Measurements from ENCODE around the gene KRT23. TPM values are rescaled to one million over a fixed set of nuclear protein-coding genes. Genes with fewer than 3 reads are reported as not detected.

Gene KRT23
- total RNA-seq, 2 donors from 2014 or later = 0.50 TPM; not detected in 1

- peak; percentile 98 for ATAC-seq (replicated peaks)
- Mint-ChIP-seq H3K9me3 (no peaks in the 10 kb centered on the region), H3K27ac (no peak overlapping the region), H3K27me3 (peaks cover 20% of the 10 kb centered on the region), H3K36me3 (ENCODE audit: low read depth) (no peaks in the 10 kb centered on the region), H3K4me3 (no peak overlapping the region), H3K4me1 (no peaks in the 10 kb centered on the region)
These were observed 28.1 kb downstream of the KRT23 start for GRCh38 chr17:40909351-40909750.

- H3K36me3 Mint-ChIP-seq (ENCODE audit: low read depth) = no peaks in the 10 kb centered on the region
- peaks cover 20% of the 10 kb centered on the region for H3K27me3 Mint-ChIP-seq
- no peak overlapping the region for H3K4me3 Mint-ChIP-seq
- ATAC-seq (replicated peaks) = no peak
- no peak overlapping the region for H3K27ac Mint-ChIP-seq
- no peaks in the 10 kb centered on the region for H3K9me3 Mint-ChIP-seq
- no peaks in the 10 kb centered on the region for H3K4me1 Mint-ChIP-seq
These were observed 30.8 kb downstream of the KRT23 start for GRCh38 chr17:40906613-40907012.

- no peak for ATAC-seq (replicated peaks)
- Mint-ChIP-seq H3K9me3 (no peaks in the 10 kb centered on the region), H3K27ac (no peak overlapping the region), H3K4me3 (no peak overlapping the region), H3K36me3 (ENCODE audit: low read depth) (no peaks in the 10 kb centered on the region), H3K27me3 (peaks cover 25% of the 10 kb centered on the region), H3K4me1 (no peaks in the 10 kb centered on the region)
These were observed 32.1 kb downstream of the KRT23 start for GRCh38 chr17:40905370-40905769.

- H3K27me3 Mint-ChIP-seq = peaks cover 33% of the 10 kb centered on the region
- no peak for ATAC-seq (replicated peaks)
These were observed 34.2 kb downstream of the KRT23 start for GRCh38 chr17:40903129-40903847.

GRCh38 chr17:40902498-40902897 lies 34.9 kb downstream of the KRT23 start:
- no peaks in the 10 kb centered on the region for H3K36me3 Mint-ChIP-seq (ENCODE audit: low read depth)
- H3K4me3 Mint-ChIP-seq = no peak overlapping the region
- H3K27ac Mint-ChIP-seq = no peak overlapping the region
- no peak for ATAC-seq (replicated peaks)
- no peaks in the 10 kb centered on the region for H3K4me1 Mint-ChIP-seq
- H3K27me3 Mint-ChIP-seq = peaks cover 32% of the 10 kb centered on the region
- no peaks in the 10 kb centered on the region for H3K9me3 Mint-ChIP-seq

More at GRCh38 chr17:40903129-40903847, 34.2 kb downstream of the KRT23 start:
- Mint-ChIP-seq H3K4me3 (no peak overlapping the region), H3K27ac (no peak overlapping the region), H3K9me3 (no peaks in the 10 kb centered on the region), H3K4me1 (no peaks in the 10 kb centered on the region), H3K36me3 (ENCODE audit: low read depth) (no peaks in the 10 kb centered on the region)

GRCh38 chr17:40901981-40902474 lies 35.4 kb downstream of the KRT23 start:
- no peak overlapping the region for H3K27ac Mint-ChIP-seq
- H3K36me3 Mint-ChIP-seq (ENCODE audit: low read depth) = no peaks in the 10 kb centered on the region
- ATAC-seq (replicated peaks) = peak; percentile 67
- H3K9me3 Mint-ChIP-seq = no peaks in the 10 kb centered on the region
- H3K27me3 Mint-ChIP-seq = peaks cover 32% of the 10 kb centered on the region
- no peak overlapping the region for H3K4me3 Mint-ChIP-seq
- no peaks in the 10 kb centered on the region for H3K4me1 Mint-ChIP-seq

GRCh38 chr17:40900809-40901356 lies 36.6 kb downstream of the KRT23 start:
- Mint-ChIP-seq H3K27ac (no peak overlapping the region), H3K36me3 (ENCODE audit: low read depth) (no peaks in the 10 kb centered on the region), H3K9me3 (no peaks in the 10 kb centered on the region), H3K4me1 (no peaks in the 10 kb centered on the region), H3K4me3 (no peak overlapping the region), H3K27me3 (peaks cover 32% of the 10 kb centered on the region)
- ATAC-seq (replicated peaks) = no peak

- Mint-ChIP-seq H3K4me1 (no peaks in the 10 kb centered on the region), H3K27ac (no peak overlapping the region), H3K36me3 (ENCODE audit: low read depth) (no peaks in the 10 kb centered on the region), H3K27me3 (peaks cover 32% of the 10 kb centered on the region), H3K9me3 (no peaks in the 10 kb centered on the region), H3K4me3 (no peak overlapping the region)
- no peak for ATAC-seq (replicated peaks)
These were observed 40.5 kb downstream of the KRT23 start for GRCh38 chr17:40896916-40897455.

- H3K4me3 Mint-ChIP-seq = no peak overlapping the region
- H3K36me3 Mint-ChIP-seq (ENCODE audit: low read depth) = no peaks in the 10 kb centered on the region
- H3K27me3 Mint-ChIP-seq = peaks cover 27% of the 10 kb centered on the region
- no peak overlapping the region for H3K27ac Mint-ChIP-seq
- ATAC-seq (replicated peaks) = no peak
- no peaks in the 10 kb centered on the region for H3K4me1 Mint-ChIP-seq
- H3K9me3 Mint-ChIP-seq = no peaks in the 10 kb centered on the region
These were observed 42.2 kb downstream of the KRT23 start for GRCh38 chr17:40895106-40895730.

- ATAC-seq (replicated peaks) = no peak
- Mint-ChIP-seq H3K27me3 (peaks cover 44% of the 10 kb centered on the region), H3K4me1 (no peaks in the 10 kb centered on the region), H3K27ac (no peak overlapping the region), H3K36me3 (ENCODE audit: low read depth) (no peaks in the 10 kb centered on the region), H3K9me3 (no peaks in the 10 kb centered on the region), H3K4me3 (no peak overlapping the region)
These were observed 49.2 kb downstream of the KRT23 start for GRCh38 chr17:40888196-40888720.

GRCh38 chr17:40886090-40886489 lies 51.4 kb downstream of the KRT23 start:
- Mint-ChIP-seq H3K9me3 (no peaks in the 10 kb centered on the region), H3K27ac (no peak overlapping the region), H3K4me3 (no peak overlapping the region), H3K4me1 (no peaks in the 10 kb centered on the region), H3K27me3 (peaks cover 38% of the 10 kb centered on the region), H3K36me3 (ENCODE audit: low read depth) (no peaks in the 10 kb centered on the region)
- ATAC-seq (replicated peaks) = no peak

GRCh38 chr17:40884708-40885512 lies 52.5 kb downstream of the KRT23 start, which contains the start of gene KRT20:
KRT20 (minus strand) TSS chr17:40885242; CDS start chr17:40885185, 57 bp downstream.
- ATAC-seq (replicated peaks) = no peak
- no peaks in the 10 kb centered on the region for H3K4me1 Mint-ChIP-seq

GRCh38 chr17:40883626-40884334 lies 53.7 kb downstream of the KRT23 start:
- no peak for ATAC-seq (replicated peaks)
- no peaks in the 10 kb centered on the region for H3K36me3 Mint-ChIP-seq (ENCODE audit: low read depth)
- H3K27me3 Mint-ChIP-seq = peaks cover 25% of the 10 kb centered on the region
- no peaks in the 10 kb centered on the region for H3K9me3 Mint-ChIP-seq
- no peaks in the 10 kb centered on the region for H3K4me1 Mint-ChIP-seq
- no peak overlapping the region for H3K27ac Mint-ChIP-seq
- no peak overlapping the region for H3K4me3 Mint-ChIP-seq

More at GRCh38 chr17:40884708-40885512, 52.5 kb downstream of the KRT23 start, which contains the start of gene KRT20:
- Mint-ChIP-seq H3K27ac (no peak within 1 kb of the TSS), H3K36me3 (ENCODE audit: low read depth) (no peaks in the 10 kb centered on the region), H3K9me3 (no peaks in the 10 kb centered on the region), H3K27me3 (peaks cover 36% of the 10 kb centered on the region), H3K4me3 (no peak within 1 kb of the TSS)

Data from activated T-helper 17 cell treated with anti-CD3 and anti-CD28 coated beads, Interleukin-2, amount 50 U/mL, for 72 hours (primary cell).